ENCODE data around the gene FRY. TPM values are rescaled to one million over a fixed set of nuclear protein-coding genes. Genes with fewer than 3 reads are reported as not detected.

Gene FRY
- total and polyA plus RNA-seq, 11 donors, result 21.6 to 237 (median 165) TPM

DNA sequence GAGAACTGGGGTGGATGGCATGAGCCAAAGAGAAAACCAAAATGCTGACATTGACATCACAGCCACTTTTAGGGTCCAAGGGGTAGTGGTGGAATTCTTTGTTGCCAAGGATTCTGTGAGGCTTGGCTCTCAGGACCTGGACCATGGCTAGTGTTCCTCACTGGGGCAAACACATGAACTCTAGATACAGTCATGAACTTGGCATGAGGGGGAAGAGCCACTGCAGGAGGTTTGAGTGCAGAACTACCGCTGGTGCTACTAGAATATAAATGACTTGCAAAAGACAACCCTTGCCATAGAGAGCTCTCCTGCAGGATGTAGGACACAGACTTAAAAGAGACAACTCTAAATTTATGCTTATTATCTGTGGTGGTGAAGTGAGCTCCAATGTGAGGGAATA lies 29.8 kb upstream of the FRY start:
- Histone ChIP-seq H3K36me3 (no peaks in the 10 kb centered on the region), H3K27ac (peak overlapping the region in 9 of 12 donors; percentile 11 to 68 (median 52)), H3K4me3 (no peak overlapping the region), H3K4me1 (peaks cover 0 to 49% (median 18%) of the 10 kb centered on the region in 12 donors), H3K27me3 (no peaks in the 10 kb centered on the region), H3K9me3 (no peaks in the 10 kb centered on the region)
- peak; percentile 23 to 62 (median 36) for ATAC-seq
- TF ChIP-seq POLR2A (IDR thresholded peaks at IDR 0.05), result no peak
- TF ChIP-seq, protein P1, sequence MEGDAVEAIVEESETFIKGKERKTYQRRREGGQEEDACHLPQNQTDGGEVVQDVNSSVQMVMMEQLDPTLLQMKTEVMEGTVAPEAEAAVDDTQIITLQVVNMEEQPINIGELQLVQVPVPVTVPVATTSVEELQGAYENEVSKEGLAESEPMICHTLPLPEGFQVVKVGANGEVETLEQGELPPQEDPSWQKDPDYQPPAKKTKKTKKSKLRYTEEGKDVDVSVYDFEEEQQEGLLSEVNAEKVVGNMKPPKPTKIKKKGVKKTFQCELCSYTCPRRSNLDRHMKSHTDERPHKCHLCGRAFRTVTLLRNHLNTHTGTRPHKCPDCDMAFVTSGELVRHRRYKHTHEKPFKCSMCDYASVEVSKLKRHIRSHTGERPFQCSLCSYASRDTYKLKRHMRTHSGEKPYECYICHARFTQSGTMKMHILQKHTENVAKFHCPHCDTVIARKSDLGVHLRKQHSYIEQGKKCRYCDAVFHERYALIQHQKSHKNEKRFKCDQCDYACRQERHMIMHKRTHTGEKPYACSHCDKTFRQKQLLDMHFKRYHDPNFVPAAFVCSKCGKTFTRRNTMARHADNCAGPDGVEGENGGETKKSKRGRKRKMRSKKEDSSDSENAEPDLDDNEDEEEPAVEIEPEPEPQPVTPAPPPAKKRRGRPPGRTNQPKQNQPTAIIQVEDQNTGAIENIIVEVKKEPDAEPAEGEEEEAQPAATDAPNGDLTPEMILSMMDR (IDR thresholded peaks at IDR 0.05), result no peak
- intact Hi-C loops (cut with DNase I), result no loop called here
- 45 to 60% (median 59%) methylated on average over 1 of the region's 1 CpG for WGBS, 4 donors
- DNase-seq, result peak in 1 of 5 donors; percentile 34

DNA sequence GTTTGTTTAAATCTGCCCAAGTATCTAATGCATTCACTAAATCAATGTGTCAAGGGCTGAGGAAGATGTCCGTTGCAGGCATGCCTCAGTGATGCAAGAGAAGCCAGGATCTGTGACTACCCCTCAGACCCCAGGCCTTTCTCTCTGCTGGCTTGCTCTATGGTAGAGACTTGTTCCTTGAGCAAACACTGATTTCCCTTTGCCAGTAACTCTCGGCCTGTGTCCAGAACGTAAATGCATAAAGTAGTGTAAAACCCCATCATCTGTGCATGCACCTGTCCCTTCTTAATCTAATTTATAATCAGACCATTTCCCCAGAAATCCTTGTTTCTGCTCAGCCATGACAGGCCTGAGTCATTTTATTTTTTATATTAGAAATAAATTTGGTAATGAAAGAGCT lies 28.7 kb upstream of the FRY start:
- H3K4me1 ChIP-seq, result peaks cover 0 to 44% (median 15%) of the 10 kb centered on the region in 12 donors
- no peaks in the 10 kb centered on the region for H3K36me3 ChIP-seq
- TF ChIP-seq POLR2A (IDR thresholded peaks at IDR 0.05), result no peak
- TF ChIP-seq, protein P1 (IDR thresholded peaks at IDR 0.05), result no peak
- ATAC-seq (no peak), DNase-seq (no peak)
- no peaks in the 10 kb centered on the region for H3K9me3 ChIP-seq
- H3K27ac ChIP-seq, result no peak overlapping the region
- WGBS, 4 donors, result 83 to 91% (median 90%) methylated on average over 3 of the region's 3 CpGs
- intact Hi-C loops (cut with DNase I), result no loop called here
- no peaks in the 10 kb centered on the region for H3K27me3 ChIP-seq
- H3K4me3 ChIP-seq, result no peak overlapping the region

DNA sequence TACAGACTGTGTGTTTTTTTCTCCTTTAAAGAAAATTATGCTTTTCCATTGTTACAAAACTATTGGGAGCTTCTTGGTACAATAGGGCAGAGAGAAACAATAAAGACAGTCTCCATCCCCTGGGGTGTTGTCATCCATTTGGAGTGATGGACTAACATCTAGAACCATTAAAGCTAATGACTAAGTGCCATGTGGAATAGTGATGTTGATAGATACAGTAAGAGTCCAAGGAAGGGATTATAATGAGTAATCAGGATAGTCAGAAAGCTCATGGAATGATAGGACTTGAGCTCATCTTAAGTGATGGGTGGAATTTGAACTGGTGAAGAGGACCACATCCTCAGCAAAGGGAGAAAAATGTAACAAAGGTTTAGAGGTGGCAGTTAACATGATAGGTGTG lies 24.1 kb upstream of the FRY start:
- H3K27ac ChIP-seq, result no peak overlapping the region
- no peak overlapping the region for H3K4me3 ChIP-seq
- H3K36me3 ChIP-seq, result no peaks in the 10 kb centered on the region
- intact Hi-C loops (cut with DNase I), result loop anchor here in 1 of 10 donors (5.0 kb wide), 1 partner anchor 80 kb away; no protein-coding TSS in a partner anchor
- peaks cover 0 to 33% (median 12%) of the 10 kb centered on the region in 12 donors for H3K4me1 ChIP-seq
- ATAC-seq (no peak), DNase-seq (no peak)
- TF ChIP-seq, protein P1 (IDR thresholded peaks at IDR 0.05), result no peak
- no peak for TF ChIP-seq POLR2A (IDR thresholded peaks at IDR 0.05)
- H3K9me3 ChIP-seq, result no peaks in the 10 kb centered on the region
- no peaks in the 10 kb centered on the region for H3K27me3 ChIP-seq

DNA sequence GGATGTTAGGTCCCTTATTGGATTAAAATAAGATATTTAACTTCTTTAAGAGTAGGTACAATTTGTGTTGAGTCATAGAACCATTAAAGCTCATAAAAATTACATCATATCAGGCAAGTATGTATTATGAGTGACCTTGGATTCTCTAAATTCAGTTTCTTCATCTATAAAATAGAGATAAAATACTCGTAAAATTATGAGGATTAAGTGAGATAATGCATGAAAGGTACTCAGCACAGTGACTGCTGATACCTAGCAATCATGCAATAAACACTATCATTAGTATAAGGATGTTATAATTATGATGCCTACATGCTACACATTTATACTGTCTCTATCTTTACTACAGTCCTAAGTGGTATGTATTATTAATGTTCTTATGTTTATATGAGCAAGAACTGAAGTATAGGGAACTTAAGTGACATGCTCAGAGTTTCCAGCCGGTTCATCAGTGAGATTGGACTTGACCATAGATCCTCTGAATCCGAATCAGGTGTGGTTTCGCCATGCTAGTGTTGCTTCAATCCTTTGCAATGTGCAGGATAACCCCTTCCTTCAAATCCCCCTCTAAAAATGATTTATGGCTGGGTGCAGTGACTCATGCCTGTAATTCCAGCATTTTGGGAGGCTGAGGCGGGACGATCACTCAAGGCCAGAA lies 22.9 kb upstream of the FRY start:
- Histone ChIP-seq H3K27ac (no peak overlapping the region), H3K9me3 (no peaks in the 10 kb centered on the region), H3K27me3 (no peaks in the 10 kb centered on the region), H3K4me1 (peaks cover 0 to 33% (median 12%) of the 10 kb centered on the region in 12 donors), H3K36me3 (no peaks in the 10 kb centered on the region), H3K4me3 (no peak overlapping the region)
- DNase-seq (no peak), ATAC-seq (no peak)
- WGBS, 4 donors, result 94 to 97% (median 95%) methylated on average over 6 of the region's 6 CpGs
- intact Hi-C loops (cut with DNase I), result loop anchor here in 1 of 10 donors (5.0 kb wide), 1 partner anchor 81 kb away; no protein-coding TSS in a partner anchor
- TF ChIP-seq, protein P1 (IDR thresholded peaks at IDR 0.05), result no peak
- no peak for TF ChIP-seq POLR2A (IDR thresholded peaks at IDR 0.05)

Measured in heart left ventricle (tissue), 16 donors.